K562 (cell line): ENCODE results near the gene PHETA2. TPM values are rescaled to one million over a fixed set of nuclear protein-coding genes. Genes with fewer than 3 reads are reported as not detected.

Experiments used
- ATAC-seq: fragments of 200-7000 bp; cut with Tn5 transposase; 3 replicates; pipeline ENCODE4 v1.9.1; 2020; ENCODE audit warnings: moderate library complexity
- BruUV-seq: library from RNA; stranded (reverse); fragments of 400-500 nt; replicated peaks from 2 replicates; lab custom pipeline; 2021; lab: Mats Ljungman, UMichigan
- CTCF ChIA-PET: fragments of 300-600 bp; formaldehyde crosslinking; extraction: SDS; loops from one replicate; lab custom pipeline; 2021; ENCODE audit warnings: low intra/inter-chr PET ratio; lab: Yijun Ruan, JAX
- POLR2A ChIA-PET: fragments of 300-600, 350-650 bp; sonication (Branson Sonifier 250); formaldehyde crosslinking; extraction: SDS; loops from one replicate; lab custom pipeline; 2021; ENCODE audit warnings: antibody characterized with exemption, inconsistent platforms; lab: Yijun Ruan, JAX
- DNase-seq, 4 experiments: peaks; one replicate each; pipeline versions ENCODE4 v3.0.0 to v3.0.0-alpha.2; 2011 to 2018; ENCODE audit warnings: low spot score in 3 of 4, mixed read lengths in 3 of 4; ENCODE audit errors: extremely low read depth in 1 of 4
- FAIRE-seq: peaks from 2 replicates; lab custom pipeline; 2011; peaks lifted over from hg19 to GRCh38; lab: Jason Lieb, UNC
- H2AFZ ChIP-seq: 2 replicates; pipeline ENCODE4 v1.6.0; 2011; ENCODE audit warnings: low read depth, low read length, control low read depth, inconsistent platforms
- H3K27ac ChIP-seq: fragments of 200-600 bp; 3 replicates; pipeline ENCODE4 v1.8.0; 2011; ENCODE audit warnings: low read depth, mild to moderate bottlenecking, control low read depth, inconsistent platforms, low read length, moderate library complexity, mixed read lengths; ENCODE audit errors: extremely low read depth
- H3K27me3 ChIP-seq, 2 experiments: fragments of 300-600 bp in 1 of 2; 2 replicates in 1 of 2; 3 replicates in 1 of 2; pipeline versions ENCODE4 v1.6.0 to v1.8.0; 2011; ENCODE audit warnings: inconsistent platforms in 2 of 2, low read length in 2 of 2, mild to moderate bottlenecking in 1 of 2, mixed read lengths in 1 of 2, moderate library complexity in 1 of 2; ENCODE audit not compliant: control insufficient read depth in 2 of 2, insufficient read depth in 2 of 2
- H3K36me3 ChIP-seq: fragments of 300-600 bp; 3 replicates; pipeline ENCODE4 v1.8.0; 2011; ENCODE audit warnings: mild to moderate bottlenecking, low read length, inconsistent platforms; ENCODE audit not compliant: control insufficient read depth, insufficient read depth
- H3K4me1 ChIP-seq, 2 experiments: fragments of 200-600 bp in 1 of 2; replicated peaks in 1 of 2; 2 replicates in 1 of 2; 3 replicates in 1 of 2; pipeline versions ENCODE4 v1.5.1 to v1.8.0; 2011; ENCODE audit warnings: inconsistent platforms in 2 of 2, low read length in 2 of 2, mild to moderate bottlenecking in 1 of 2, mixed read lengths in 1 of 2, moderate library complexity in 1 of 2; ENCODE audit not compliant: control insufficient read depth in 2 of 2, insufficient read depth in 2 of 2
- H3K4me2 ChIP-seq: 2 replicates; pipeline ENCODE4 v1.6.1; 2011; ENCODE audit warnings: low read length, control low read depth, inconsistent platforms, mixed read lengths; ENCODE audit not compliant: insufficient read depth
- H3K4me3 ChIP-seq: fragments of 200-600 bp; sonication (generic), shearing (Covaris generic); 2 replicates; pipeline ENCODE4 v1.5.1; 2016; ENCODE audit warnings: control low read depth, inconsistent platforms
- H3K79me2 ChIP-seq: fragments of 200-600 bp; 3 replicates; pipeline ENCODE4 v1.8.0; 2011; ENCODE audit warnings: low read length, inconsistent platforms; ENCODE audit not compliant: control insufficient read depth, insufficient read depth
- H3K9ac ChIP-seq, 2 experiments: 2 replicates each; pipeline versions ENCODE4 v1.6.0 to v1.6.1; 2011; ENCODE audit warnings: low read depth in 2 of 2, low read length in 2 of 2, control low read depth in 1 of 2, inconsistent platforms in 1 of 2, mild to moderate bottlenecking in 1 of 2, mixed read lengths in 1 of 2; ENCODE audit not compliant: insufficient read depth in 1 of 2
- H3K9me1 ChIP-seq: one replicate; pipeline ENCODE4 v1.6.0; 2011; ENCODE audit warnings: inconsistent platforms, mild to moderate bottlenecking, low read length, moderate library complexity; ENCODE audit not compliant: control insufficient read depth, insufficient read depth
- H3K9me3 ChIP-seq: replicated peaks from 2 replicates; pipeline ENCODE4 v1.5.1; 2011; ENCODE audit warnings: low read depth, low read length, inconsistent platforms; ENCODE audit not compliant: control insufficient read depth, insufficient read depth
- H4K20me1 ChIP-seq: replicated peaks from 2 replicates; pipeline ENCODE4 v1.6.1; 2011; ENCODE audit warnings: low read length, inconsistent platforms, mixed read lengths; ENCODE audit not compliant: control insufficient read depth, insufficient read depth
- BCOR ChIP-seq: fragments of 450-650 bp; IDR thresholded peaks from 2 replicates; pipeline ENCODE4 v1.6.1; 2016
- BDP1 ChIP-seq: IDR thresholded peaks from 3 replicates; pipeline ENCODE4 v1.6.1; 2011; ENCODE audit not compliant: insufficient read length, insufficient read depth
- CBX3 ChIP-seq, 2 experiments: IDR thresholded peaks; 1 replicate in 1 of 2; 2 replicates in 1 of 2; pipeline ENCODE4 v1.6.1; 2012; ENCODE audit warnings: inconsistent platforms in 2 of 2, low read length in 2 of 2, borderline replicate concordance in 1 of 2, control low read depth in 1 of 2
- FOXA3 ChIP-seq, 2 experiments: fragments of 450-650 bp in 1 of 2; sonication (generic) in 1 of 2; formaldehyde crosslinking; IDR thresholded peaks in 1 of 2; conservative IDR thresholded peaks in 1 of 2; 2 replicates each; pipeline versions ENCODE4 v1.4.0 to v1.8.0; 2020 to 2022; ENCODE audit warnings: mild to moderate bottlenecking in 2 of 2, missing genetic modification reagents in 1 of 2
- NR2C1 ChIP-seq, 2 experiments: fragments of 450-650 bp; IDR thresholded peaks; 2 replicates each; pipeline ENCODE4 v1.6.1; 2017; ENCODE audit warnings: mild to moderate bottlenecking in 2 of 2, antibody characterized with exemption in 1 of 2, inconsistent platforms in 1 of 2, missing compliant biosample characterization in 1 of 2, missing genetic modification characterization in 1 of 2
- RAD21 ChIP-seq, 2 experiments: fragments of 250-450 bp in 1 of 2; fragments of 450-650 bp in 1 of 2; sonication (Bioruptor Pico) in 1 of 2; formaldehyde crosslinking in 1 of 2; IDR thresholded peaks in 1 of 2; conservative IDR thresholded peaks in 1 of 2; 2 replicates each; pipeline versions ENCODE4 v1.4.0 to v1.8.0; 2020 to 2022; ENCODE audit warnings: mild to moderate bottlenecking in 2 of 2, moderate library complexity in 1 of 2
- RBM25 ChIP-seq: fragments of 200-400 bp; formaldehyde crosslinking; IDR thresholded peaks from 2 replicates; pipeline ENCODE4 v1.6.1; 2018; ENCODE audit warnings: low read length, low read depth, moderate library complexity; ENCODE audit not compliant: severe bottlenecking
- RCOR1 ChIP-seq, 2 experiments: IDR thresholded peaks; 2 replicates each; pipeline ENCODE4 v1.6.1; 2012; ENCODE audit warnings: low read depth in 2 of 2, low read length in 2 of 2, borderline replicate concordance in 1 of 2, improper control_type of control experiment in 1 of 2
- RFX1 ChIP-seq: fragments of 450-650 bp; IDR thresholded peaks from 2 replicates; pipeline ENCODE4 v1.6.1; 2016; ENCODE audit warnings: mild to moderate bottlenecking, moderate library complexity
- SMARCB1 ChIP-seq: IDR thresholded peaks from 2 replicates; pipeline ENCODE4 v1.6.1; 2011; ENCODE audit warnings: improper control_type of control experiment, low read depth; ENCODE audit not compliant: insufficient read length
- ZNF324 ChIP-seq: fragments of 250-450 bp; sonication (Bioruptor Pico); IDR thresholded peaks from 2 replicates; pipeline ENCODE4 v1.4.0; 2020; ENCODE audit warnings: mild to moderate bottlenecking
- ZNF507 ChIP-seq: conservative IDR thresholded peaks from 2 replicates; pipeline ENCODE4 v1.6.1; 2017; ENCODE audit warnings: missing genetic modification characterization, missing compliant biosample characterization
- WGBS: fragments of 100-300 bp; shearing (Covaris generic); methylation state at CpG from one replicate; pipeline ENCODE4 v1.1.6; 2016; ENCODE audit warnings: low coverage, mixed read lengths; ENCODE audit not compliant: insufficient coverage; ENCODE audit errors: missing lambda C conversion rate; 5-methylcytosine and 5-hydroxymethylcytosine counted together
- in situ Hi-C: fragments of 300-500 bp; cut with MboI; formaldehyde crosslinking; loops from 4 replicates; pipeline ENCODE4 v1.15.0; 2018; ENCODE audit warnings: inconsistent platforms, mixed read lengths
- intact Hi-C: fragments of 100-400 bp; cut with micrococcal nuclease; formaldehyde crosslinking; loops from 2 replicates; pipeline ENCODE4 v1.14.2; 2022
- polyA plus RNA-seq, 8 experiments: library from polyadenylated mRNA; depleted of rRNA in 4 of 8; stranded (reverse) in 5 of 8; unstranded in 3 of 8; fragments of >200 nt; fragmentation: Nextera tagmentation in 2 of 8; fragmentation: Illumina TruSeq in 1 of 8; extraction: Ambion mirVana in 2 of 8; extraction: Trizol in 1 of 8; gene quantifications; 2 replicates each; pipeline versions ENCODE4 v1.2.1 to v1.2.3, GENCODE V29; 2011 to 2014; ENCODE audit warnings: inconsistent platforms in 1 of 8, missing spikeins in 1 of 8
- total RNA-seq, 7 experiments: library from RNA; depleted of rRNA in 6 of 7; stranded (reverse); fragments of >200 nt in 6 of 7; fragmentation: Illumina TruSeq in 2 of 7; extraction: Trizol in 2 of 7; gene quantifications; 2 replicates each; pipeline versions ENCODE4 v1.2.1 to v1.2.3, GENCODE V29; 2011 to 2021; ENCODE audit warnings: low replicate concordance in 1 of 7
- TF ChIP-seq, protein P1 (sequence below): sonication (generic); formaldehyde crosslinking; IDR thresholded peaks from 2 replicates; pipeline ENCODE4 v1.8.0; 2023; ENCODE audit warnings: mild to moderate bottlenecking, missing genetic modification reagents
- TF ChIP-seq, protein P2 (sequence below), 2 experiments: fragments of 450-650 bp in 1 of 2; sonication (generic) in 1 of 2; formaldehyde crosslinking in 1 of 2; IDR thresholded peaks in 1 of 2; conservative IDR thresholded peaks in 1 of 2; 2 replicates each; pipeline versions ENCODE4 v1.6.1 to v1.8.1; 2016 to 2023; ENCODE audit warnings: mild to moderate bottlenecking in 2 of 2, moderate library complexity in 2 of 2, inconsistent platforms in 1 of 2, missing genetic modification reagents in 1 of 2
- TF ChIP-seq, protein P3 (sequence below): fragments of 450-650 bp; IDR thresholded peaks from 2 replicates; pipeline ENCODE4 v1.6.1; 2018; ENCODE audit warnings: mild to moderate bottlenecking, low read depth; ENCODE audit not compliant: partially characterized antibody

The PHETA2 gene
- total and polyA plus RNA-seq, 9 of the 15 experiments (the other 6 are each of a cell fraction or from before 2014, with no cell fraction given): 0.07 to 0.22 (median 0.08) TPM; not detected in 5

DNA sequence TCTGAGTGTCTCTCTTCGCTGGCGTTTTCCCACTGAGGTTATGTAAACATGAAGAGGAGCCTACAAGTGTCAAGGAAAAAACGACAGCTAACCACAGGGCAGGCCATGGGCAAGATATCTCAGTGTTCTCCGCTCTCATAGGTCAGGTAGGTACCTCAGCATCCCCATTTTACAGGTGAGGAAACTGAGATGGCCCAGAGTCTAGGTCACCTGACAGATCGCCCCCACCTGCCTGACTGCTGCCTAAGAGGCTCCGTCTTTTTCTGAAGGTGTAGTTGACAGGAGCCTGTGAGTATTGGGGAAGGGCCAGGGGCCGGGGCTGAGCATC lies 17.4 kb downstream of the PHETA2 start (continued):
- TF ChIP-seq, protein P1, sequence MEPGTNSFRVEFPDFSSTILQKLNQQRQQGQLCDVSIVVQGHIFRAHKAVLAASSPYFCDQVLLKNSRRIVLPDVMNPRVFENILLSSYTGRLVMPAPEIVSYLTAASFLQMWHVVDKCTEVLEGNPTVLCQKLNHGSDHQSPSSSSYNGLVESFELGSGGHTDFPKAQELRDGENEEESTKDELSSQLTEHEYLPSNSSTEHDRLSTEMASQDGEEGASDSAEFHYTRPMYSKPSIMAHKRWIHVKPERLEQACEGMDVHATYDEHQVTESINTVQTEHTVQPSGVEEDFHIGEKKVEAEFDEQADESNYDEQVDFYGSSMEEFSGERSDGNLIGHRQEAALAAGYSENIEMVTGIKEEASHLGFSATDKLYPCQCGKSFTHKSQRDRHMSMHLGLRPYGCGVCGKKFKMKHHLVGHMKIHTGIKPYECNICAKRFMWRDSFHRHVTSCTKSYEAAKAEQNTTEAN: no peak
- TF ChIP-seq RCOR1 (IDR thresholded peaks at IDR 0.05; ENCODE audit: borderline replicate concordance in 1 of 2, low read depth in 2 of 2, low read length in 2 of 2) (0 out of 4 replicates have a peak, but pooled peaks of 1 of the 2 experiments have one; percentile 18), BDP1 (no peak), FOXA3 (CRISPR knock-in tag; conservative IDR thresholded peaks at IDR 0.05 in 1 of 2, IDR thresholded peaks at IDR 0.05 in 1 of 2) (peak in 1 of 2 experiments; percentile 37; a peak in 2 of 4 replicates), RBM25 (peak; percentile 93), SMARCB1 (no peak), BCOR (peak; percentile 68), RFX1 (no peak), NR2C1 (IDR thresholded peaks at IDR 0.05) (peak; percentile 21; the same call in 1 of the 2 replicates), NR2C1 (tag; IDR thresholded peaks at IDR 0.05) (no peak), CBX3 (IDR thresholded peaks at IDR 0.05; ENCODE audit: borderline replicate concordance in 1 of 2, low read length in 2 of 2) (peak in 1 of 2 experiments; percentile 19; a peak in 1 of 3 replicates)

DNA sequence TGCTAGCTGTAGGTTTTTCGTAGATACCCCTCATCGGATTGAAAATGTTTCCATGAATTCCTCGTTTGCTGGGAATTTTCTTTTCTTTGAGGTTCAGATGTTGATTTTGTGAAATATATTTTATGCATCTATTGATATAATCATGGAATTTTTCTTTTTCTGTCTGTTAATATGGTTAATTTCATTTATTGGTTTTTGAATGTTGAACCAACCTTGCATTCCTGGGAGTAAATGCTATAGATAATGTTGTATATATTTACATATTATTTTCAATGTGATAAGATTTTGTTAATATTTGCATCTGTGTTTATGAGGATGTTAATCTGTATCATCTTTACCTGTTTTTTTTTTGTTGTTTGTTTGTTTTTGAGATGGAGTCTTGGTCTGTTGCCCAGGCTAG lies 27.2 kb downstream of the PHETA2 start:
- no peak for ATAC-seq
- no TSS peak for BruUV-seq
- H3K79me2 ChIP-seq: no peaks in the 10 kb centered on the region
- in situ Hi-C loops: no loop called here
- H3K9me1 ChIP-seq: no peaks in the 10 kb centered on the region
- no peaks in the 10 kb centered on the region for H3K36me3 ChIP-seq
- H3K9me3 ChIP-seq: peaks cover 2% of the 10 kb centered on the region
- CTCF ChIA-PET: interaction anchor here (0.6 kb wide), 1 partner anchor 354 kb away, joined by 3 read pairs; no protein-coding TSS in a partner anchor
- POLR2A ChIA-PET: no interaction called here
- TF ChIP-seq RAD21 (CRISPR knock-in tag; conservative IDR thresholded peaks at IDR 0.05 in 1 of 2, IDR thresholded peaks at IDR 0.05 in 1 of 2) (no peak), ZNF324 (CRISPR knock-in tag) (peak; percentile 92), ZNF507 (tag) (peak; percentile 40; the same call in 1 of the 2 replicates)
- TF ChIP-seq, protein P2, sequence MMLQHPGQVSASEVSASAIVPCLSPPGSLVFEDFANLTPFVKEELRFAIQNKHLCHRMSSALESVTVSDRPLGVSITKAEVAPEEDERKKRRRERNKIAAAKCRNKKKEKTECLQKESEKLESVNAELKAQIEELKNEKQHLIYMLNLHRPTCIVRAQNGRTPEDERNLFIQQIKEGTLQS (IDR thresholded peaks at IDR 0.05): no peak
- TF ChIP-seq, protein P2 (CRISPR knock-in tag; conservative IDR thresholded peaks at IDR 0.05): no peak
- TF ChIP-seq, protein P3, sequence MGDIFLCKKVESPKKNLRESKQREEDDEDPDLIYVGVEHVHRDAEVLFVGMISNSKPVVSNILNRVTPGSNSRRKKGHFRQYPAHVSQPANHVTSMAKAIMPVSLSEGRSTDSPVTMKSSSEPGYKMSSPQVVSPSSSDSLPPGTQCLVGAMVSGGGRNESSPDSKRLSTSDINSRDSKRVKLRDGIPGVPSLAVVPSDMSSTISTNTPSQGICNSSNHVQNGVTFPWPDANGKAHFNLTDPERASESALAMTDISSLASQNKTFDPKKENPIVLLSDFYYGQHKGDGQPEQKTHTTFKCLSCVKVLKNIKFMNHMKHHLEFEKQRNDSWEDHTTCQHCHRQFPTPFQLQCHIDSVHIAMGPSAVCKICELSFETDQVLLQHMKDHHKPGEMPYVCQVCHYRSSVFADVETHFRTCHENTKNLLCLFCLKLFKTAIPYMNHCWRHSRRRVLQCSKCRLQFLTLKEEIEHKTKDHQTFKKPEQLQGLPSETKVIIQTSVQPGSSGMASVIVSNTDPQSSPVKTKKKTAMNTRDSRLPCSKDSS: peak; percentile 32
- H3K4me1 ChIP-seq: no peaks in the 10 kb centered on the region
- no peaks in the 10 kb centered on the region for H4K20me1 ChIP-seq
- H3K9ac ChIP-seq: no peak overlapping the region
- intact Hi-C loops: no loop called here
- H3K4me3 ChIP-seq: no peak overlapping the region
- 65% methylated on average over 3 of the region's 3 CpGs for WGBS
- no peak overlapping the region for H3K27ac ChIP-seq
- no peak overlapping the region for H2AFZ ChIP-seq
- H3K27me3 ChIP-seq: no peaks in the 10 kb centered on the region
- no peak overlapping the region for H3K4me2 ChIP-seq
- DNase-seq: no peak
- FAIRE-seq: no peak
